ENCODE results near the gene CARNS1.

DNA sequence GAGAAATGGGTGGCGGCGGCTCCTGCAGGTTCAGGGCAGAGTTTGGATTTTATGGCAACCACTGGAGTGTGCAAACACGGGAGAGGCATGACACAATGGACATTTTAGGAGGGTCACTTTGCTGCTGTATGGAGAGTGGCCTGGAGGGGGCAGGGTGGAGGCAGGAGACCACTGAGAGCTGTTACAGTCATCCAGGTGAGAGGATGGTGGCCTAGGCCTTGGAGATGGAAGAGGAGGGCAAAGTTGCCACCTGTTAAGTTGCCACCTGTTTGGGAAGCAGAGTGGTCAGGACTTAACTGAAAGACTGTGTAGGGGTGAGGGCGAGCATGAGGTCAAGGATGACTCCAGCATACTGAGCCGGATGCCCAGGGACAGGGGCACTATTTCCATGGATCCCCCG, 26.0 kb upstream of the CARNS1 start:
- TF ChIP-seq, protein P1, sequence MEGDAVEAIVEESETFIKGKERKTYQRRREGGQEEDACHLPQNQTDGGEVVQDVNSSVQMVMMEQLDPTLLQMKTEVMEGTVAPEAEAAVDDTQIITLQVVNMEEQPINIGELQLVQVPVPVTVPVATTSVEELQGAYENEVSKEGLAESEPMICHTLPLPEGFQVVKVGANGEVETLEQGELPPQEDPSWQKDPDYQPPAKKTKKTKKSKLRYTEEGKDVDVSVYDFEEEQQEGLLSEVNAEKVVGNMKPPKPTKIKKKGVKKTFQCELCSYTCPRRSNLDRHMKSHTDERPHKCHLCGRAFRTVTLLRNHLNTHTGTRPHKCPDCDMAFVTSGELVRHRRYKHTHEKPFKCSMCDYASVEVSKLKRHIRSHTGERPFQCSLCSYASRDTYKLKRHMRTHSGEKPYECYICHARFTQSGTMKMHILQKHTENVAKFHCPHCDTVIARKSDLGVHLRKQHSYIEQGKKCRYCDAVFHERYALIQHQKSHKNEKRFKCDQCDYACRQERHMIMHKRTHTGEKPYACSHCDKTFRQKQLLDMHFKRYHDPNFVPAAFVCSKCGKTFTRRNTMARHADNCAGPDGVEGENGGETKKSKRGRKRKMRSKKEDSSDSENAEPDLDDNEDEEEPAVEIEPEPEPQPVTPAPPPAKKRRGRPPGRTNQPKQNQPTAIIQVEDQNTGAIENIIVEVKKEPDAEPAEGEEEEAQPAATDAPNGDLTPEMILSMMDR (optimal IDR thresholded peaks at IDR 0.05 in 1 of 3, IDR thresholded peaks at IDR 0.05 in 1 of 3, conservative IDR thresholded peaks at IDR 0.05 in 1 of 3; ENCODE audit: extremely low read depth in 1 of 3, insufficient read depth in 2 of 3, low read length in 3 of 3): peak; percentile 42 to 71 (median 53)
- TF ChIP-seq EZH2 (IDR thresholded peaks at IDR 0.05; ENCODE audit: low read length): no peak

All from keratinocyte (primary cell).